ENCODE data around the gene C14orf180. TPM values are rescaled to one million over a fixed set of nuclear protein-coding genes. Genes with fewer than 3 reads are reported as not detected.

C14orf180 gene
- total RNA-seq, 2 donors from 2014 or later: 19.4 TPM; not detected in 1

DNA sequence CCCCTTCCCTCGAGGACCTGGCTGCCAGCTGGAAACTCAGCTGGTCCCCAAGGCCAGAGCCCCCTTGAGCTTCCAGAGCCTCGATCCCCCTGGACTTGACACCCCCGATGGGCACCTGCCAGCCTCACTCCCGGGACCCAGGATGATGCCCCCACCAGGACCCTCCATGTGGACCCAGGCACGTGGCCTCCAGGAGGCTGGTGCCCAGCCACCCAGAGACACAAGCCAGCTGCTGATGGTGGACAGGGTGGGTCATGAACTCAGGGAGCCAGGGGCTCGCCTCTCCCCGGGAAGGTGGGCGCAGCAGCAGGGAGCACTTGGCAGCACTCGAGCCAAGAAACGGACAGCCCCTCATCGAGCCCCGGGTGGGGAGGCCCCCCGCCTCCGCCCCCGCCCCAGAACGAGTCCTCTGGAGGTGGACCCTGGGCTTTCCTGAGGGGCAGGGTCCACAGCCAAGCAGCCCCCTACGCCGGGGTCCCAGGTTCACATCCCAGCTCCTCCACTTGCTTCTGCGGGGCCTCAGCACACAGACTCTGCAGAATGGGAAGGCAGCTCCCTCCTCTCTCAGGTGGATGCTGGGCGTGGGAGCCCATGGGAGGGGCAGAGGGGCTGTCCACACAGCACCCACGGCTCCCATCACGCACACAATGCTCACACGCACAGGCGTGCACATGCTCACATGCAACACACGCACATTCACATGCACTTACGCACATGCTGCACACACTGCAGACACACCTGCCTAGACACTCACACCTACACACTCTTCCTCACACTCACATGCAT, 12.1 kb downstream of the C14orf180 start:
- Histone ChIP-seq H3K27ac (no peak overlapping the region), H3K36me3 (replicated peaks in 1 of 2; ENCODE audit: insufficient read depth in 1 of 2, low read depth in 2 of 2) (no peaks in the 10 kb centered on the region), H3K27me3 (no peaks in the 10 kb centered on the region), H3K4me1 (no peaks in the 10 kb centered on the region), H3K9me3 (no peaks in the 10 kb centered on the region), H3K4me3 (no peak overlapping the region)
- intact Hi-C loops (cut with DNase I): no loop called here
- ATAC-seq: no peak
- TF ChIP-seq, protein P1, sequence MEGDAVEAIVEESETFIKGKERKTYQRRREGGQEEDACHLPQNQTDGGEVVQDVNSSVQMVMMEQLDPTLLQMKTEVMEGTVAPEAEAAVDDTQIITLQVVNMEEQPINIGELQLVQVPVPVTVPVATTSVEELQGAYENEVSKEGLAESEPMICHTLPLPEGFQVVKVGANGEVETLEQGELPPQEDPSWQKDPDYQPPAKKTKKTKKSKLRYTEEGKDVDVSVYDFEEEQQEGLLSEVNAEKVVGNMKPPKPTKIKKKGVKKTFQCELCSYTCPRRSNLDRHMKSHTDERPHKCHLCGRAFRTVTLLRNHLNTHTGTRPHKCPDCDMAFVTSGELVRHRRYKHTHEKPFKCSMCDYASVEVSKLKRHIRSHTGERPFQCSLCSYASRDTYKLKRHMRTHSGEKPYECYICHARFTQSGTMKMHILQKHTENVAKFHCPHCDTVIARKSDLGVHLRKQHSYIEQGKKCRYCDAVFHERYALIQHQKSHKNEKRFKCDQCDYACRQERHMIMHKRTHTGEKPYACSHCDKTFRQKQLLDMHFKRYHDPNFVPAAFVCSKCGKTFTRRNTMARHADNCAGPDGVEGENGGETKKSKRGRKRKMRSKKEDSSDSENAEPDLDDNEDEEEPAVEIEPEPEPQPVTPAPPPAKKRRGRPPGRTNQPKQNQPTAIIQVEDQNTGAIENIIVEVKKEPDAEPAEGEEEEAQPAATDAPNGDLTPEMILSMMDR (IDR thresholded peaks at IDR 0.05): no peak
- no peak for TF ChIP-seq POLR2A (IDR thresholded peaks at IDR 0.05)
- WGBS, 2 donors: 59 to 64% methylated on average over 5 to 15 of the region's 26 CpGs
- DNase-seq: no peak

DNA sequence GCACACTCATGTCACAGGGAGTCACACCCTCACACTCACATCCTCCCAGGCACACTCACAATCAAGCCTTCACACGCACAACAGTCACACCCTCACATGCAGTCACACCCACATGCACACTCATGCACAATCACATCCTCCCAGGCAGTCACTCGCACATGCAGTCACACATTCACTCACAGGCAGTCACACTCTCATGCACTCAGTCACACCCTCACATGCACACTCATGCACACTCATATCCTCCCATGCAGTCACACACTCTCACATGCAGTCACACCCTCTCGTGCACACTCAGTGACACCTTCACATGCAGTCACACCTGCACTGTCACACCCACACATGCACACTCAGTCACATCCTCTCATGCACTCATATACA, 12.7 kb downstream of the C14orf180 start:
- no peaks in the 10 kb centered on the region for H3K9me3 ChIP-seq
- TF ChIP-seq POLR2A (IDR thresholded peaks at IDR 0.05): no peak
- TF ChIP-seq, protein P1 (IDR thresholded peaks at IDR 0.05): no peak
- 61 to 75% methylated on average over 3 of the region's 3 CpGs for WGBS, 2 donors
- no peaks in the 10 kb centered on the region for H3K4me1 ChIP-seq
- ATAC-seq: no peak
- H3K27ac ChIP-seq: no peak overlapping the region
- DNase-seq: no peak
- H3K4me3 ChIP-seq: no peak overlapping the region
- H3K27me3 ChIP-seq: no peaks in the 10 kb centered on the region
- intact Hi-C loops (cut with DNase I): no loop called here
- H3K36me3 ChIP-seq (replicated peaks in 1 of 2; ENCODE audit: insufficient read depth in 1 of 2, low read depth in 2 of 2): no peaks in the 10 kb centered on the region

DNA sequence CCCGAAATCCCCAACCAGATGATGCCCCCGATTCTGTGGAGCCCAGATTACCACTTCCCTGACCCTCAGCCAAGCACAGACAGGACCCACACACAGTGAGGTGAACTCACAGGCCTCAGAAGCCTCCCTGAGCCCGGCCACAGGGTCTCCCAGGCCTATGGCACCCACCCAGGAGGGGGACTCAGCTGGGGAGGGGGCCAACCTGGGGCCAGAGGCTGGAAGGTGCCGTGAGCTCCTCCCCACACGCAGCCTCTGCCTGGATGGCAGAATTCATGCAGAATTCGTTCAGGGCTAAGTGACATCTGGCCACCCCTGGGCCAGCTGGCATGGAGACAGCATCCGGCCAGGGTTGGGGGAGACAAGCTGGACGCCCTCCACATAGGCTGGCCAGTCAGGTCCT, 13.2 kb downstream of the C14orf180 start:
- intact Hi-C loops (cut with DNase I): no loop called here
- H3K9me3 ChIP-seq: no peaks in the 10 kb centered on the region
- no peaks in the 10 kb centered on the region for H3K27me3 ChIP-seq
- H3K4me1 ChIP-seq: no peaks in the 10 kb centered on the region
- TF ChIP-seq POLR2A (IDR thresholded peaks at IDR 0.05): no peak
- TF ChIP-seq, protein P1 (IDR thresholded peaks at IDR 0.05): no peak
- DNase-seq (no peak), ATAC-seq (no peak)
- H3K27ac ChIP-seq: no peak overlapping the region
- 45 to 50% methylated on average over 6 to 8 of the region's 8 CpGs for WGBS, 2 donors
- H3K4me3 ChIP-seq: no peak overlapping the region
- H3K36me3 ChIP-seq (replicated peaks in 1 of 2; ENCODE audit: insufficient read depth in 1 of 2, low read depth in 2 of 2): no peaks in the 10 kb centered on the region

DNA sequence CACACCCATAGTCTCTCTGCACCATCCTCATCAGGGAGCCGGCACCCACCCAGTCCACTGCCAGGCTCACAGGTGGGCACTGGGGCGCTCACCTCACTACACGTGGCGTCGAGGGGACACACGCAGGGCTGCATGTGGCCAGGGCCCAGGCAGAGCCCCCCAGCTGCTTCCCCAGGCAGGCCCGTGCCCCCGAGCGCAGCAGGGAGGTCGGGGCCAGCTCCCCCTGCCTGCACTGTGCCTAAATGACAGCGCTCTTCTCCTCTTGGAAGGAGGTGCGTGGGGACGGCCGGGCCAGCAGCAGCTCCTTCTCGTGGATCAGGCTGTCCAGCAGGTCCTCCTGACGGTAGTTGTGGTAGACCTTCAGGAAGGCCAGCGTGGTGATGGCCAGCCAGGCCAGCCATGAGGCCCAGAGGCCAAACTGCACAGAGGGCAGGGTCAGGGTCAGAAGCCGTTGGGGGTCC, 13.7 kb downstream of the C14orf180 start:
- no peak overlapping the region for H3K4me3 ChIP-seq
- intact Hi-C loops (cut with DNase I): no loop called here
- TF ChIP-seq POLR2A (IDR thresholded peaks at IDR 0.05): no peak
- TF ChIP-seq, protein P1 (IDR thresholded peaks at IDR 0.05): no peak
- no peak for DNase-seq
- H3K36me3 ChIP-seq (replicated peaks in 1 of 2; ENCODE audit: insufficient read depth in 1 of 2, low read depth in 2 of 2): no peaks in the 10 kb centered on the region
- H3K27ac ChIP-seq: no peak overlapping the region
- ATAC-seq: no peak
- H3K9me3 ChIP-seq: no peaks in the 10 kb centered on the region
- H3K4me1 ChIP-seq: no peaks in the 10 kb centered on the region
- H3K27me3 ChIP-seq: no peaks in the 10 kb centered on the region
- WGBS, 2 donors: 58% methylated on average over 9 of the region's 18 CpGs; no CpG with 5 or more reads in 1 of the 2 donors

DNA sequence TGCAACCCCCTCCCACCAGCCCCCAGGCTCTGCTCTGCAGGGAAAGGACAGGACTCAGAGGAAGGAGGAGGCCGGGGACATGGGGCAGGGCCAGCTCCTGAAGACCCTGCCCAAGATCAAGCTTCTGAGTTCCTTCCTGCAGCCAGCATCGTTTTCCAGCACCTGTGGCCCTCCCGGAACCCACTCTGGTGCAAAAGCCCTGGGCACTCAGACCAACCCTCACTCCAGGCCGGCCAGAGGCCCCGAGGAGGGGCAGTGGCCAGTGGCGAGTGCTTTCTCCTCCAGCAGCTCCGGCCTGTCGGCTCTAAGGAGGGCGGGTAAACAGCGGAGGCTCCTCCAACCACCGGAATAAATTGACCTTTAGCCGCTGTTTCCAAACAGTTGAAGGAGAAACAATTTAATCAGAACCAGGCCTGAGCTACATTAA, 14.2 kb downstream of the C14orf180 start:
- Histone ChIP-seq H3K4me1 (no peaks in the 10 kb centered on the region), H3K9me3 (no peaks in the 10 kb centered on the region), H3K36me3 (replicated peaks in 1 of 2; ENCODE audit: insufficient read depth in 1 of 2, low read depth in 2 of 2) (no peaks in the 10 kb centered on the region), H3K4me3 (no peak overlapping the region), H3K27me3 (no peaks in the 10 kb centered on the region), H3K27ac (no peak overlapping the region)
- DNase-seq (no peak), ATAC-seq (no peak)
- no peak for TF ChIP-seq POLR2A (IDR thresholded peaks at IDR 0.05)
- TF ChIP-seq, protein P1 (IDR thresholded peaks at IDR 0.05): no peak
- 74% methylated on average over 12 of the region's 12 CpGs; no CpG with 5 or more reads in 1 of the 2 donors for WGBS, 2 donors
- intact Hi-C loops (cut with DNase I): no loop called here
